Ramos (cell line): Measurements from ENCODE around the gene SLC7A1.

Experiments
- in situ Hi-C: fragments of 300-500 bp; cut with MboI; formaldehyde crosslinking; loops from one replicate; pipeline ENCODE4 v1.14.3; 2022; ENCODE audit warnings: low sequenced_read_pairs; ENCODE audit not compliant: unreplicated experiment

Gene SLC7A1

DNA sequence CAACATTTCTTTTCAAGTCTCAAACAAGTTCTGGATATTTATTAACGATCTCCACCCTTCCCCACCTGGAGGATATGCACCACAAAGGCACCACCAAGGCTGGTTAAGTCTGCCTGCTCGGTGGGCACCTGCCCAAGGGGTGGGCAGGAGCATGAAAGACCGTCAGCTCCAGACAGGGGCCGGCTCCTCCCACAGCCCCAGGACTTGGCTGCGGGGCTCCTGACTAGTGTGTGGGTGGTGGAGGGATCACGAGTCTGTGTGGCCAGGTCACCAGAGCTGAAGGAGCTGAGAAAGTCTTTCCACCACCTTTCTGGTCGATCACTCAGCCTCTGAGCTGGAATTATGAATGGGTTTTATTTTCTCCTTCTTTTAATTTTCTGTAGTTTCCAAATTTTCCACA, 7.8 kb downstream of the SLC7A1 start:
- in situ Hi-C loops = no loop called here

DNA sequence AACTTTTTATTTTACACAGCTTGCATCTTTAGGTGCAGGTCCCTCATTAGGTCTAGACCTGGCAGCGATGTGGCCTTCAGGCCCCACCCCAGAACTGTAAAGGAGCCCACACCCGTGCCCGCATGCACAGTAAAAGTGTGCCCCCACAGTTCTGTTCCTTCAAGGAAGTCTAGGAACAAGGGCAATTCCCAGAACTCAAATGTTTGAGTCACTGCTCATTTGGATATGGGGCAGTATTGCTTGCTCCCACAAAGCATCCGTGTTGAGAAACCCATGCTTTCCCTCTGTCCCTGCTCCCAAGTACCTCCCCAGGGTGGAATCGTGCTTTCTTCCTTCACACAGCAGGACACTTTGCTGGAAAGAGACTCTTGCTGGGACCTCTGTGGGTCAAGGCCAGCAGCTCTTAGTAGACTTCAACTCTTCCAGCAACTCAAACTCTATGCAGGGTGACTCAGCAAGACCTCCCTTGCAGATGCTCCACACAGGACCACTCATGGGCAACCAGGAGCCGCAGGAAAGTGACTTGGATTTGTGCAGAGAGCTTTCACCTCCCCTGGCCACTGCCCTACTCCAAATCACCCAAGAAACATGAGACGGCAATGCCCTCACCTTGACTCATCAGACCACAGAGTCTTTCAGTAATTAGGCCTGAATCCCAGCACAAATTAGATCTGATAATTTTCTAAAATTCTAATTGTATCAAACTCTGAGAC, 12.3 kb downstream of the SLC7A1 start:
- in situ Hi-C loops = no loop called here

GRCh38 chr13:29582171-29582570, 13.3 kb downstream of the SLC7A1 start:
- in situ Hi-C loops = no loop called here

DNA sequence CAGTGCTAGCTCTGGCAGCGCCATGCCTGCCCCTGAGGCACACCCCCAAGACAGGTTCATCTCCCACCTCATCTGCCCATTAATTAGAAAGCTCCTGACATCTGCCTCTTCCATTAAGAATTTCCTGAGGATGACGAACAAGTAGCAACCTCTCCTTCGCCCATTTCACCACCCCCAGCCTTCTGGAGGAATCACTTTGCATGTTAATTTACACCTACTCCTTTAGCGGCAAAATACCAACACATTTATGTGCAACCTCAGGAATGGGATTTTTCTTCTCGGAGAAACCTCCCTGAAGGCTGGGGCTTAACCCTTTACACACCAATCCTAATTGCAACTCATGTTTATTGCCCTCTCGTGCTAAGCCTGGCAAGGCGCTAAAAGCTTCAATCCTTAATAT, 13.8 kb downstream of the SLC7A1 start:
- in situ Hi-C loops = no loop called here

DNA sequence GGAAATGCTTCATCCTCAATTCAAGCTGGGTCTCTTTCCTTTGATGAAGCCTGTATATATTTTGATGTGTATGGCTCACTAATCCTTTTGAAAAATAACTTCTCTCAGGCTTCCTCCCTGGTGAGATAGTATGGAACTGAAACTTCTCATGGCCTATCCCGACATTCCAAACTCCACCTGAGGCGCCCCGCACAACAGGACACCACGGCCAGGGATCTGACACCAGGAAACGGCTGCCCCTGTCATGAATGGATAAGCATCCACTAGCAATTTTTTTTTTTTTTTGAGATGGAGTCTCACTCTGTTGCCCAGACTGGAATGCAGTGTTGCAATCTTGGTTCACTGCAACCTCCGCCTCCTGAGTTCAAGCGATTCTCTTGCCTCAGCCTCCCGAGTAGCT, 16.4 kb downstream of the SLC7A1 start:
- in situ Hi-C loops = no loop called here

DNA sequence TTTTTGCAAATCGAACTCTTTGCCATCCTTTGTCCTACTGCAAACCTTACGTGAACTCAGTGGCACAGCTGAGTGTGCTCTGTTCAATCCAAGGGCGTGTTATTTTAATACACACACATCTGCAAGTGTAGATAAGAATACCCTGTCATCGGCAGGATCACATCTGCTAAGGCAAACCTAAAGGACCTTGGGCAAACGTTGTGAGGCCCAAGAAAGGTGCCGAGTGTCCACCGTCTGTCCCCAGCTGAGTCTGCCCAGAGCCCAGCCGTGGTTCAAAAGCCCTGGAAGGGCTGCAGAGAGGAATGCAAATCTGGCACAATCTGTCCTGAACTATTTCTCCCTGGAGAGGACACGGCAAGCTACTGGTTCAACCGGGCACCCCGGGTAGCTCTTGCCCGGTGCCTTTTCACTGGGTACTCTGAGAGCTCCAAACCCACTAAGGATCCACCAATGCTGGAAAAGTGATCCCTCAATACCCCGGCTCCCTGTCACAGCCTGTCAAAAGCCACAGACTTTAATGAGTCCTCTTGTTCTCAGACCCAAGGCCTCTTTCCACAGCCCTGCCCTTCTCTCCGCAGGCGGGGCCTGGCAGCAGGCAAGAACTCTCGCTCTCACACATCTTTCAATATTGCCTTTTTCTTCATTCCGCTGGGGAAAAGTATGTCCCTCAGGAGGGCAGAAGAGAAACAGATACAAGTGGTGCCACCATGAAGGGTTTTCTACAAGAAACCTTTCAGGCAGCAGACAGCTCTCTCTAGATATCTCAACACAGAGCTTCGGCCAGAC, 17.0 kb downstream of the SLC7A1 start:
- in situ Hi-C loops = no loop called here

DNA sequence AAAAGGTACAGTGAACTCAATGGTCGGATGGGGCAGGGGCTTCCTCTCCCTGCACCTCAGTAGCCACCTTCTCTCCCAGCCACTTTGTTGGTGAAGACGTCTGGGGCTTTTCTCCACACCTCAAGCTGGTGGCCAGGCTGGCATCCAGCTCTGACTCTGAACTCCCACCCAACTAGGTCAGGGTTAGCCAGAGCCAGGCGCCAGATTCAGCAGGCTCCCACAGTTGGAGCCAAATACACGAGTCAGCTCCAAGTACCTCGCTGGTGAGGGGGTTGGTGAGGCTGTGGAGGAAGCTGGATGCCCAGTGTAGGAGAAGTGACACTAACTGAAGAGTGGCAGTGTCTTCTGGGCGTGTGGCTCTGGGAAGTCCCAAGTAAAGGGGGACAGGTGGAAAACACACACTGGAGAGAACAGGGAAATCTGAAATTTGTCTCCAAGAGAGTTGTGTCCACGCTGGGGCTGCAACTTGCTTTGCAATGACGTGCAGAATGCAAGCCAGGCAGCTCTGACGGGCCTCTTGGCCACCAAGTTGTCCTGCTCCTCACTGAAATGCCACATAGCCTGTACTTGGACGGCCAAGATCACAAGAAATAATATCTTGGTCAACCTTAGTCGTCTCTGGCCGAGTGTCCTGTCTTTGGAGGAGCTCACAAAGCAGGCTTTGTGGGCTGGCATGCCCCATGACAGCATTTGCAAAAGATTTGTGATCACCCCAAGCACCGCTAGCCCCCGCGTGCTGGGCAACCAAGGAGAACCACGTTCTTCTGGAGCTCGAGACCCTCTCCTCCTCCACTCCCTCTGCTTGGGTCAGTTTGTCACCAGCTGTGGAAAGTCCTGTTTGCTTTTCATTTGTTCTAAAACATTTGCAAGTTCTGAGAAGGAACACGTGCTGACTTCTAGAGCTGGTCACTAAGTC, 18.1 kb downstream of the SLC7A1 start:
- in situ Hi-C loops = no loop called here

GRCh38 chr13:29576581-29576980, 18.9 kb downstream of the SLC7A1 start:
- in situ Hi-C loops = no loop called here

- in situ Hi-C loops = no loop called here
Measured at GRCh38 chr13:29575098-29575497, 20.4 kb downstream of the SLC7A1 start.

GRCh38 chr13:29573190-29573589, 22.3 kb downstream of the SLC7A1 start:
- in situ Hi-C loops = no loop called here

DNA sequence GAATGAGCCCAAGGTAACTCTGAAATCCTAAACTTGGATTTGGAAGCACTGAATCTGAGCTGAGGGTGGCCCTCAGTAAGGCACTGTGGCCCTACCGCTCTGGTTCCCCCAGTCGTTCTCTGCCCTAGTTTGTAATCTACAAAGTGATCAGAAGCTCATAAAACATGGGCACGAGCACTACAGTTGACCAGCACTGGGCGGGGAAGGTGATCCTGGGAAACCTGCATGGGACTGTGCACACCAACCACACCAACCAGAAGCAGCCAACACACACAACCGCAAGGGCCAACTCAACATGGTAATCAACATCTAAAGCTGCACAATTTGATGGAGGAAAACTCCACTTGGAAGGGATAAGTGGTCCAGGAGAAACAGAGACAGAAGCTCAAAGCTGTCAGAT, 22.9 kb downstream of the SLC7A1 start:
- in situ Hi-C loops = no loop called here

DNA sequence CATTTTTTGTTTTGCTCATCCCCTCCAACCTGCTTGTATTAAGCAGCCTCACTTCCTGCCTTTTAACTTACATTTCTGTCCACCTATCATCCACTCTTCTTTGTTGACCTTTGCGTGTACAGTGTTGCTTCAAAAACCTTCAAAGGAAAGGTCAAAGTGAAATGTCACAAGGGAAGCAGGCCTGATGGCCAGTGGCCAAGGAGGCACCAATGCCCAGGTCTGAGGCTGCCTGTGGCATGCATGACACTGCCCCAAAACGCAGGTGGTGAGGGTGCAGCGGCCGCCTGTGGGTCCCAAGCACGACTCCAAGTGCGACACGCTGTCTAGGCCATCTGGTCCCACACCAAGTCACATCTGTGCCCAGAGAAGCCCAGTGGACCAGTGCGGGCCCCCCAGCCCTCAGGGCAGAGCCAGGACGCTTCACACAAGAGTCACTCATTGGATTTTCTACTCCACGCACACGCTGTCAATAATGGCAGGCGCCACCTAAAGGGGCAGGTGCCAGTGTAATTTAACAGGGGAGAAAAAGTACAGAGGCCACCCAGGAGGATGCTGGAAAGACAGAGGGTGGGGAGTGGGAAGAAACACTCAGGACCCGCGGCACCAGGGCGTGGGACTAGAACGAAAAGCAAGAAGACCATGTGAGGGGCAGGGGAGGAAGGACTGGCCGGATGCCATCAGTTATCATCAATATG, 23.5 kb downstream of the SLC7A1 start:
- in situ Hi-C loops = no loop called here

DNA sequence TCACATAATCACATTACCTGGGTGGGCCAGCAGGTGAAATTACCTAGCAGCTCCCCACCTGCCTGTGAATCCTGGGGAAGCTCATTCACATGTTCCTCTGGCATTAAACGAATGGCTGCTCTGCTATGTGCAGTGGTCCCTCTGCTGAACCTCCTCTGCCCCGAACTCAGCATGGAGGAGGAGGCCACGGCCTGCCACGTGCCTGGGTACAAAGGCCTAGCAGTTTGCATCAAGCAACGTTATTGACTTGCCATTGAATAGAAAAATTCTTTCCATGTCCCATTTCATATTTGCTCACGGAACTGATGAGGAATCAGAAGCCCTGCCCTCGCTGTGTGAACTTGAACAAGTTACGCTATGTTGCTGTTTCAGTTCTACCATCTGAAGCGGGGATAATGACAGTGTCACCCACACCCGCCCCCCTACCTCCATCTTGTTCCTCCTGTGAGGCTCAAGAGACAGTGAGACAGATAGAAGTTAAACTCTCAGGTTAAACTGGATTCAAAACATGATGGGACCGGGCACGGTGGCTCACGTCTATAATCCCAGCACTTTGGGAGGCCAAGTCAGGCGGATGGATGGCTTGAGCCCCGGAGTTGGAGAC, 25.3 kb downstream of the SLC7A1 start:
- in situ Hi-C loops = no loop called here

DNA sequence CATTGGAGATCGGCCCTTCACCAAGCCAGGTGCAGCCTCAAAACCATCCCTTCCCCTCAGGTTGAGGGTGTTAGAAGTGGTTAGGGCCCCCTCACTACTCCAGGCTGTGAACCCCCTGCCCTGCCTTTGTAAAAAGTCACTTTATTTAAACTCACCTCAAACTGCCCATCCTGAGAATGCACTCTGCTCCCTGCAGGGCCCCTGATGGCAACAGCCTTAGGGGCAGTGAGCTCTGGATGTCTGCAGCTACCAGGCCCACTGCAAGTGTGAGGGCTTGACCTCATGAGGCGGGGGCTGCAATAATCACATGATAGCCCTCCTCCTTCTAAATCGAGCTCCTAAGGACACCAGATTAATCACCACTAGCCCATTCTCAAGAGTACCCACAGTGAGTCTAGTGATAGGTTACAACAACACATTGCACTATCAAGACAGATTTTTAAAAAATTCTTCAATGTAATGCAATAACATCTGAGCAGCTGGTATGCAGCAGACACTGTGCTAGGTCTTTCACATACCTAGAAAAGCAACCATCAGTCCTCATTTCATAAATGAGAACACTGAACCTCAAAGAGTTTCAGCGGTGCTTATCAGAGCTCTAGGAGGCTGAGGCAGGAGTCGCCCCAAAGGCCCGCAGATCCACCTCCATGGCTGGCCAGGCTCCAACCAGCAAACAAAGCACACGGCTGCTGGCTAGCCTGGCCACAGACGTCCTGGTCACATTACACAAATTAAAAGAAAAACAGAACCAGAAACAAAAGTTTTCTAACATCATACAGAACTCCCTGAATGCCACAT, 26.0 kb downstream of the SLC7A1 start:
- in situ Hi-C loops = no loop called here

- in situ Hi-C loops = no loop called here
Measured at GRCh38 chr13:29568731-29569130, 26.8 kb downstream of the SLC7A1 start.

DNA sequence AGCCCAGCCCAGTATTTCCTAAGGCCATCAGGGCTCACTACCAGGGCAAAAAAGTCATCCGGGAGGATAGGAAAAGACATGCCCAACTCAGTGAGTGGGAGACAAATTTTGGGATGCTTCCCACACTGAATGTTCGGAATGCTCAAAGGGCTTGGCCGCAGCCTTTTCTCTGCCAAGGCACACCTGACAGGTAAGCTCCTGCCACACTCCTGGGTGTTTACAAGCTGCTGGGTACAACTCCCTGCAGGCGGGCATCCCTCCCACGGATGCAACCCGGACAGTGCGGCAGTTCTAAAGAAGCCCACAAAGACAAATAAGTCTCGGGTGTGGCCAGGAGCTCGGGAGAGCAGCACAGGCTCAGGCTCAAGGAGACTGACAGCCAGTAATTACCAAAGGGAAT, 28.1 kb downstream of the SLC7A1 start:
- in situ Hi-C loops = no loop called here

DNA sequence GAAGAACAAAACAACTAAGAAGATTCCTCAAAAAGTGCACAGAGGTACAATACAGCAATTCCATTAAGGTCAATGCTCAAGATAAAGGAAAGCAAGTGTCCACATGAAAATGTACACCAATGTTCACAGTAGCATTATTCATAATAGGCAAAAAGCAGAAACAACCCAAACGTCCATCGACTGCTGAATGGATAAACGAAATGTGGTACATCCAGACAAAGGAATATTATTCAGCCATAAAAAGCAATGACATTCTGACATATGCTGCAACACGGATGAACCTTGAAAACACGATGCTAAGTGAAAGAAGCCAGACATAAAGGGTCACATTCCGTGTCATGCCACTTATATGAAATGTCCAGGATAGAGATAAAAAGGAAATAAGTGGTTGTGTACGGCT, 29.3 kb downstream of the SLC7A1 start:
- in situ Hi-C loops = no loop called here

- in situ Hi-C loops = no loop called here
Measured at GRCh38 chr13:29564818-29565217, 30.7 kb downstream of the SLC7A1 start.

DNA sequence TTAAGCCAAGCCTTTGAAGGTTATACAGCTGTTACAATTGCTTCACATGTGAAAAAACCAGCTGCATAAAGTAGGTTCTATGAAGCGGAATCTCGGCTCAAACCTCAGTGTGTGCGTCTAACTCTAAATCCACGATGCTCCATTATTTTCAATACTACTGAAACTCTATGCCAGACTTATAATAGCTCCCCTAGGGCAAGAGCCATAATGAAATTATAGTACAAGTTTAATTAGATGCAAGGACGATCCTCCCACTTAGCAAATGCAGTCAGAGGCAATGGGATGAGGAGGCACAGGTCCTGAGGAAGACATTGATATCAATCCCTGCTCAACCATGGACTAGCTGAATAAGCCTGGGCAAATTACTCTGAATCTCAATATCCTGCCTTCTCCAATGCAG, 31.1 kb downstream of the SLC7A1 start:
- in situ Hi-C loops = no loop called here
